Measurements from ENCODE around the gene NBL1.
"Not testable (repeated sequence)": the region's sequence is repeated elsewhere in the genome, so short reads cannot be mapped to it uniquely, and the experiment has no call there.

DNA sequence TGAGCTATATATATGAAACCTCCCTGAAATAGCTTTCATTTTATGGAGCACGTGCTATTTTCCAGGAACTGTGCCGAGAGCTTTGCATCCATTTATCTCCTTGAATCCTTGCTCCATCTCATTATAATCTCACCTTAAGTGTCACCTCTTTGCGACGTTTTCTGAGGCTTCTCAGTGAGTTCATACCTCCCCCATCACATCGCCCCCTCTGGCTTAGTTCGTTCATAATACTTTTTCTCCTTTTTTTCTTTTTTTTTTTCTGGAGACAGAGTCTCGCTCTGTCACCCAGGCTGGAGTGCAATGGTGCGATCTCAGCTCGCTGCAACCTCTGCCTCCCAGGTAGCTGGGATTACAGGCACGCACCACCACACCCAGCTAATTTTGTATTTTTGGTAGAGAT, 4.9 kb upstream of the NBL1 start:
- TF ChIP-seq CTCF (IDR thresholded peaks at IDR 0.05; ENCODE audit: low read depth, low read length); MYC (IDR thresholded peaks at IDR 0.05; ENCODE audit: low read depth, low read length); POLR2A (IDR thresholded peaks at IDR 0.05; ENCODE audit: extremely low read depth, insufficient read length): not testable (repeated sequence)
- TF ChIP-seq, protein P1, sequence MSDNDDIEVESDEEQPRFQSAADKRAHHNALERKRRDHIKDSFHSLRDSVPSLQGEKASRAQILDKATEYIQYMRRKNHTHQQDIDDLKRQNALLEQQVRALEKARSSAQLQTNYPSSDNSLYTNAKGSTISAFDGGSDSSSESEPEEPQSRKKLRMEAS (IDR thresholded peaks at IDR 0.05; ENCODE audit: low read depth, low read length): not testable (repeated sequence)

All from NB4 (cell line).